Measurements from ENCODE around the gene ZNF343. TPM values are rescaled to one million over a fixed set of nuclear protein-coding genes. Genes with fewer than 3 reads are reported as not detected.
A peak's percentile ranks its signal among the peaks of the same experiment; 100 is the strongest.
"Not testable (repeated sequence)": the region's sequence is repeated elsewhere in the genome, so short reads cannot be mapped to it uniquely, and the experiment has no call there.

ZNF343 gene
- total RNA-seq, 2 donors from 2014 or later, result 6.5 to 7.0 TPM

- intact Hi-C loops (cut with DNase I), result loop anchor here in 1 of 2 donors (10.0 kb wide), 1 partner anchor 121 kb away; no protein-coding TSS in a partner anchor
- DNase-seq, result peak; percentile 88
- peak; percentile 81 to 84 for ATAC-seq
Observed at GRCh38 chr20:2523919-2524708, 15.4 kb upstream of the ZNF343 start.

GRCh38 chr20:2522826-2523429, 14.2 kb upstream of the ZNF343 start:
- ATAC-seq, DNase-seq: not testable (repeated sequence)
- intact Hi-C loops (cut with DNase I), result loop anchor here in 1 of 2 donors (10.0 kb wide), 1 partner anchor 122 kb away; no protein-coding TSS in a partner anchor

GRCh38 chr20:2521369-2522305, 12.9 kb upstream of the ZNF343 start:
- DNase-seq, result peak; percentile 40
- no peak for ATAC-seq
- intact Hi-C loops (cut with DNase I), result loop anchor here in 1 of 2 donors (10.0 kb wide), 1 partner anchor 123 kb away; no protein-coding TSS in a partner anchor

GRCh38 chr20:2520617-2521016, 11.9 kb upstream of the ZNF343 start:
- intact Hi-C loops (cut with DNase I), result loop anchor here in 1 of 2 donors (10.0 kb wide), 1 partner anchor 124 kb away; no protein-coding TSS in a partner anchor
- DNase-seq (no peak), ATAC-seq (no peak)

GRCh38 chr20:2519115-2519809, 10.5 kb upstream of the ZNF343 start:
- intact Hi-C loops (cut with DNase I), result no loop called here
- ATAC-seq (no peak), DNase-seq (no peak)

- intact Hi-C loops (cut with DNase I), result no loop called here
- no peak for ATAC-seq
Observed at GRCh38 chr20:2518558-2518957, 9.8 kb upstream of the ZNF343 start.

GRCh38 chr20:2518096-2518495, 9.4 kb upstream of the ZNF343 start:
- intact Hi-C loops (cut with DNase I), result no loop called here
- no peak for DNase-seq
- ATAC-seq, result no peak

More at GRCh38 chr20:2518558-2518957, 9.8 kb upstream of the ZNF343 start:
- no peak for DNase-seq

- no peak for DNase-seq
- intact Hi-C loops (cut with DNase I), result no loop called here
- ATAC-seq, result no peak
Observed at GRCh38 chr20:2516399-2516798, 7.7 kb upstream of the ZNF343 start.

- DNase-seq, result no peak
- intact Hi-C loops (cut with DNase I), result no loop called here
- ATAC-seq, result no peak
Observed at GRCh38 chr20:2515203-2515602, 6.5 kb upstream of the ZNF343 start.

GRCh38 chr20:2509794-2510193, 1.1 kb upstream of the ZNF343 start:
- DNase-seq (no peak), ATAC-seq (no peak)
- intact Hi-C loops (cut with DNase I), result no loop called here

GRCh38 chr20:2509468-2509781, 710 bp upstream of the ZNF343 start:
- no peak for ATAC-seq
- intact Hi-C loops (cut with DNase I), result no loop called here
- DNase-seq, result no peak

- intact Hi-C loops (cut with DNase I), result no loop called here
- DNase-seq, result peak; percentile 30
- ATAC-seq, result peak; percentile 47 to 48
Observed at GRCh38 chr20:2507875-2508630, 662 bp downstream of the ZNF343 start.

- no peak for ATAC-seq
- intact Hi-C loops (cut with DNase I), result no loop called here
Observed at GRCh38 chr20:2507464-2507863, 1.3 kb downstream of the ZNF343 start.

GRCh38 chr20:2506426-2506825, 2.3 kb downstream of the ZNF343 start:
- intact Hi-C loops (cut with DNase I); ATAC-seq; DNase-seq: not testable (repeated sequence)

More at GRCh38 chr20:2507464-2507863, 1.3 kb downstream of the ZNF343 start:
- DNase-seq, result no peak

- ATAC-seq; intact Hi-C loops (cut with DNase I); DNase-seq: not testable (repeated sequence)
Observed at GRCh38 chr20:2504803-2505202, 3.9 kb downstream of the ZNF343 start.

GRCh38 chr20:2502808-2503384, 5.8 kb downstream of the ZNF343 start:
- ATAC-seq; intact Hi-C loops (cut with DNase I); DNase-seq: not testable (repeated sequence)

GRCh38 chr20:2485661-2486060, 23.1 kb downstream of the ZNF343 start:
- intact Hi-C loops (cut with DNase I), result no loop called here
- ATAC-seq, result peak; percentile 88 to 96
- DNase-seq, result peak; percentile 42

- no peak for DNase-seq
- no peak for ATAC-seq
- intact Hi-C loops (cut with DNase I), result no loop called here
Observed at GRCh38 chr20:2485080-2485479, 23.6 kb downstream of the ZNF343 start.
